Measurements from ENCODE around the gene TRRAP.

Gene TRRAP

DNA sequence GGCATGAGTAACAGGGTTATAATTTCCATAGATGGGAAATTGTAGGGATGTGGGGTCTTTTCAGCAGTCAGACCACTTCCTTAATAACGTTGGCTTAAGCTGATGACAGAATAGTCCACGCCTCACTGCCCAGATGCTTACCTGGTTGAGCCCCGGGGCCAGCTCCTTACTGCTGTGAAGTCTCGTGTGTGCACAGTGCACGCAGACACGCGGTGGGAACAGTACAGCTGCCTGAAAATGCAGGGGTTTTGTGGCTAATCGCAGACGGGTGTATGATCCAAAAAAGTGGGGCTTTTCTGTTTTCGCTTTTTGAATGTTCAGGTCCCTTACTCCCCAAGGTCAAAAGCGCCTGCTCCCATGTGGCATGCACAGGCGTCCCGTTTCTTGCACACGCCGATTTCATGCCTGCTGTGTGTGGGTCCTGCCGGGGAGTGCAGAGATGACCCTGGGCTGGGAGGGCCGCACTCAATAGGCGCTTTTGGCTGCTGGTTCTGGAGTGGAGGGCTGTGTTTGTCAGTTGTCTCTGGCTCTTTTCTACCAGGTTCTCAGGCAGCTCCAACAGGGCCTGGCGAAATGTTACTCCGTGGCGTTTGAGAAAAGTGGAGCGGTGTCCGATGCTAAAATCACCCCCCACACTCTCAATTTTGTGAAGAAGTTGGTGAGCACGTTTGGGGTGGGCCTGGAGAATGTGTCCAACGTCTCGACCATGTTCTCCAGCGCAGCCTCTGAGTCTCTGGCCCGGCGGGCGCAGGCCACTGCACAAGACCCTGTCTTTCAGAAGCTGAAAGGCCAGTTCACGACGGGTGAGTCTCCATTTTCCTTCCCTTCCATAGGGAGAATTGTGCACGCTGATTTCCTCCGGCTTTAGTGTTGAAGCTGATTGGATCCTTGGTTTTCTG lies 116.0 kb downstream of the TRRAP start:
- no peak for DNase-seq

DNA sequence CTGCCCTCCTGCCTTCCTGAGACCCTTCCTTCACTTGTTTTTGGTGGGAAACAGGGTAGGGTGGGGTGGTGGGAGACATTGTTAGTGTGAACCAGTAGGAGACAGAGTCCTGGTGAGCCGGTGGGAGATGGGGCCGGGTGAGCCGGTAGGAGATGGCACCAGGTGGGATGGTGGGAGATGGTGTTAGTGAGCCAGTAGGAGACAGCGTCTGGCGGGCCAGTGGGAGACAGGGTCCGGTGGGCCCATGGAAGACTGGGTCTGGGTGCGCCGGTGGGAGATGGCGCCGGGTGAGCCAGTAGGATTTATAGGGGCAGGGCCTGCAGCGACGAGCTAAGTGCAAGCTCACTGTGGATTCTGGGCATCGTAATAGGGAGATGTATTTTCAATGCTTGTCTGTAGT lies 116.8 kb downstream of the TRRAP start:
- DNase-seq, result no peak

DNA sequence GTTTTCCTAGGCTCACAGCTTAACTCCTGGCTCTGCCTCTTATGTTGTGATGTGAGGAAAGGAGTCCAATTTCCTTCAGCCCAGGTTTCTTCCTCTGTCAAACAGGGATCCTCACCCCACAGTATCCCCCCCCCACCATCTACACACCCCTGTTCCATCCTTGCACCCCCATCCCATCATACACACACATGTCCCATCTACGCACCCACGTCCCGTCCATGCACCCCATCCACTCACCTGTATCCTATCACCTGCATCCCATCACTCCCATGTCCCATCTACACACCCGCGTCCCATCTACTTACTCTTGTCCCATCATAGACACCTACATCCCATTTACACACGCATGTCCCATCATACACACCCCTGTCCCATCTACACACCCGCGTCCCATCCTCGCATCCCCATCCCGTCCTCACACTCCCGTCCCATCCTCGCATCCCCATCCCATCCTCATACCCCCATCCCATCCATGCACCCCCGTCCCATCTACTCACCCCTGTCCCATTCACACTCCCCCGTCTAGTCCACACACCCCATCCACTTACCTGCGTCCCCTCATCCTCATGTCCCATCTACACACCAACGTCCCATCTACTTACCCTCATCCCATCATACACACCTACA lies 117.3 kb downstream of the TRRAP start:
- no peak for DNase-seq

DNA sequence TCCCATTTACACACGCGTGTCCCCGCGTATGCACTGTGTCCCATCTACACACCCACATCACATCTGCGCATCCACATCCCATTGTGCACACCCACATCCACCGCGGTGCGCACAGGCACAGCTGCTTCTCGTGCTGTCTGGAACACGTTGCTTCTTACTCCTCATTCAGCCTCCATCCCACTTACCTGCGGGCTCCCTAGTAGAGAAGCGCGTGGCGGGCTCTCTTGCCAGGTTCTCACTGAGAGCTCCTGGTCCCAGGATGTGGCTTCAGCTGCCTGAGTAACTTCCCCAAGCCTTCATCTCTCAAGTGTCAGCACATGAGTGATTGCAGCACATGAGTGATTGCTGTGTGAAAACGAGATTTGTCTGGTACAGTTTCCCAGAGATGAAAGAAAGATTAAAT lies 117.8 kb downstream of the TRRAP start:
- DNase-seq, result no peak

DNA sequence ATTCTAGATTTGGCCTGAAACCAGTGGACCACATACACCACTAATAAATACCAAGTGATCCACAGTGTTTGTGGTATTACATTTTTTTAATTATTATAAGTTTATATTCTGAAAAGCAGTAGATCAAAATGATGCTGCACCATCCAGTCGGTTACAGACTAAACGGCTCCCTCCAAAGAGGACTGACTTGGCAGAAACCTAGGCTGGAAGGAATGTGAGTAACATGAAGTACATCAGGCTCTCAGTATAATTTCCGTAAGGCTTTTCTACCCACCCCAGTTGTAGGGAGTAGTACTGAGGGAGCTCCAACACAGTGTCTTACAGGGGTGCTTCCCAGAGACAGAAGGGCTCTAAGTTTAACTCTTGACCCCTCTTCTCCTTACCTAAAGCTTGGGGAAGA lies 119.5 kb downstream of the TRRAP start:
- DNase-seq, result no peak

DNA sequence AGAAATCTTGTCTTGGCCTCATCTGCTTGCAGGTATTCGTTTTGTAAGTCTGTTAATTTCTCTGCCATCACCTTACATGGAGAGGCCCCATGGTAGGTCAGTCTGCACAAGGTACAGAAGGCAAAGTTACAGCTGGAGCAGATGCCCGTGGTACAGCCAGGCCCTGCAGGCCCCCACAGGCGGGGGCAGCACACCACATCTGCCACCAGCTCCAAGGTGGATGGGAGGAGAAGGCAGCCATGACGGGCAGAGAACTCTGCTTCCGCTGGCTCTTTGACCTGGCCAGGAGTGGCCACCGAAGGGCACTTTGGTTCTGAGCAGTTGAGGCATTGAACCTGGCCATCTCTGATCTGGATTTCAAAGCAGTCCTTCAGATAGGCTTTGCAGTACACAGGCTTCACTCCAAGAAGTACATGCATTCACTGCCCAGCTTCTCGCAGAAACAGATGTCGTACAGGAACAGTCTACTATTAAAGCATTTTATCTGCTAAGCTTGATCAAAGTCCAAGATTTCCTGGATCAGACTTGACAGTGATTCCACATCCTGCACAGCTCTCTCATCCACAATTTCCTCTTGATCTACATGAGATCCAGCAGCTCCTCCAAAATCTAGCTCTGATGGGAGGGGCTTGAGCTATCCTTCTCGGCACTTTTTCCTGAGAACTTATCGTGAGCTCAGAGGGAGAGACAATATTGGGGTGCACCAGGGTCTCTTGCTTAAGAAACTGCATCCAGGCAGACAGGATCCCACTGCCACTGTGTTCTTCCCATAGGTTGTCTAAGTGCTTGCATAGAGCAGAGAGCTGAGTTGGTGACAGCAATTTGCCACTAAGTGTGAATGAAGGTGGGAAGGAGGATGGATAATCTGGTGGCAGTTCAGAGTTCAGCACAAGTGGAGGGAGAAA lies 120.7 kb downstream of the TRRAP start:
- no peak for DNase-seq

DNA sequence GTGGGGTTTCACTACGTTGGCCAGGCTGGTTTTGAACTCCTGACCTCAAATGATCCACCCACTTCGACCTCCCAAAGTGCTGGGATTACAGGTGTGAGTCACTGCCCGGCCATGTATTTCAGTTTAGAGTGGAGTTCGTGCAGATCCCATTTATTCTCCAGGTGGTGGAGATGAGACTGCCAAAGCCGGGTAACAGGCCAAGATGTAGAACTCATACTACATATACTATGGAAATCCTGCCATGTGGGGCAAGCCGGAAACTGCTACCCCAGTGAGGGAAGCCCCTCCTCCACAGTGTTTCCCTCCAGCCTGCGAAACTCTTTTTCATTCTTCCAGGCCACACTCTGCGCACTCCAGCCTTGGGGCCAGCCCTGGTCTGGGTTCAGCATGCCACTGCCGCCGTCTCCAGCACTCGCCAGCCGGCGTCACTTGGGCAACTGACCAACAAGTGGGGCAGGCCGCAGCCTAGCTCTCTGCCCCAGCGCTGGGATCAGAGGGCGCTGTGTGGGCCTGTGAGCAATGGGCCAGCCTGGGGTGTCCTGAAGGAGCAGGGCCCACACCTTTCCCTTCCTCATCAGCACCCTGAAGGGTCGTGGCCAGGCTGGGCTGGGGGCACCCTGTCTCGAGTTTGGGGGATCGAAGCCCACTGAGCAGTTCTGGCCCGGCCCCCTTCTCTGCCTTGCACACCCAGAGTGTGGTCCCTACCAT lies 122.0 kb downstream of the TRRAP start:
- no peak for DNase-seq

DNA sequence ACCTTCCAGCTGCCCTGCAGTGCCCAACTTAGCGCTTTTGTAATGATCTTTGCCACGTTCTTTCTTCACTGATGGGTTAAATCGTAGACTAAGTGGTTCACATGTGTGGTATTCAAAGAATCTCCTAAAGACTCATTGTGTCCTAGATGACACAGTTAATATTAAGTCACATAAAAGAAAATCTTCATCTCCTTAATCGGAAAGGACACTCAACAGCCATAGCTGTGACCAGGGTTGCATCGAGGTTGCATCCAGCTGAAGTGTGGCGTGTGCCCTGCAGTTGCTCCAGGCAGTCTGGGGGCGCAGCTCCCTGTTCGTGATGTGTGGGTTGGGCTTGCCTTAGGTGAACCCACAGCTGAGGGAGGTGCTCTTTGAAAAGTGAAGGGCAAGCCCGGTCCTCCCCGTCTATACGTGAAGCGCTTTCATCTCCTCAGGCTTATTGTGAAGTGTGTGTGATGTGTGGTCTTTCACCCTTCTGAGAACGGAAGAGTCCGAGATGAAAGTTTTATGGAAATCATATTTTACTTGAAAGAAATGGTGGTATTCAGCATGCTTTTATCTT lies 122.7 kb downstream of the TRRAP start:
- no peak for DNase-seq

DNA sequence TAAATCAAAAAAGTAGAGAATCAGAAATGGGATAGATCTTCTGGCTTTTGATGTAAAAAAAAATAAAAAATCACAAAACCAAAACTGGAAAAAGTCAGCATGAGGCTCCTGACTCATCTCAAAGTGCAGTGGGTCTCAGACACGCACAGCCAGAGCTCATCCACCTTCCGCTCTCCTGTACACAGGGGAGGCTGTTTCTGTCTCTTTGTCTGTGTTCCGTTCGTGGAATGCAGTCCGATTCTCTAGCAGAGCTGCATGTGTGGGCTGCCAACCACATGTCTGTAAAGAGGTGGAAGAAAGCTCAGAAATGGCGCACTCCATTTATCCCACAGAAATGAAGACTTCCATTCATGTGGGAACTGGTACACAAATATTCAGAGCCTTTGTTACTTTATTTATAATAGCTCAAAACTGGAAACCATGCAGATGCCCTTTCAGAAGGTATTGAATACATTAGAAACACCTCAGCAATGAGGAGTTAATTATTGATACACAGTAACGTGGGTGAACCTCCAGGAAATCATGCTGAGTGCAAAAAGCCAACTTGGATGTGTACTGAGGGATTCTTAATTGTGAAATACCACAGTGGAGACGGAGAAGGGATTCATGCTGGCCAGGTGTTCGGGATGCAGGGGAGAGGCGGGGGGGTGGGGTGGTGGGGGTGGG lies 123.3 kb downstream of the TRRAP start:
- no peak for DNase-seq

DNA sequence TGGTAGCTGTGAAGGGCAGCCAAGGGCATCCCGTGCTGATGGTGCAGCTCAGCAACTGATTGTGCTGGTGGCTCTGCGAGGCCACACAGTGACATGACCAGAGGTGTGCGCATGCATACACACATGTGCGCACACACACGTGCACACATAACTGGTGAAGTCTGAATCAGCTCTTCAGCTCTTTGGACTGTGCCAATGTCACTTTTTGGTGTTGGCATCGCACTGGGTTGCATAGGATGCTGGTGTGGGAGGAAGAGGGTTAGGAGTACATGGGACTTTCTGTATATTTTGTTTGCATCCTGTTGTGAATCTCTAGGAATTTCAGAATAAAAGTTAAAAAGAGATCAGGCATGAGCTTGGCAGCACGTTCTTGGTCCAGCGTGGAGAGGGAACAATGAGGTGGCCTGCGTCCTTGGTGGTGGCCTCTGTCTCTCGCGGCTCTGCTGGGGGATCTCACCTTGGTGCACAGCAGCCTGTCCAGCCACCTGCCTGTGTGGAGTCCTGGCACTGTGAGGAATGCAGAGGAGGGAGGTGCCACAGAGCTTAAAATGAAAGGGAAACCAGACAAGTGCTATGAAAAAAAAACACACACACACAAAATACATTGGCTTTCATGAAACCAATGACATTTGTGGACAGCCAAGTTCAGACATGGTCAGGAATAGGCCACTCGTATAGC lies 124.0 kb downstream of the TRRAP start:
- no peak for DNase-seq

DNA sequence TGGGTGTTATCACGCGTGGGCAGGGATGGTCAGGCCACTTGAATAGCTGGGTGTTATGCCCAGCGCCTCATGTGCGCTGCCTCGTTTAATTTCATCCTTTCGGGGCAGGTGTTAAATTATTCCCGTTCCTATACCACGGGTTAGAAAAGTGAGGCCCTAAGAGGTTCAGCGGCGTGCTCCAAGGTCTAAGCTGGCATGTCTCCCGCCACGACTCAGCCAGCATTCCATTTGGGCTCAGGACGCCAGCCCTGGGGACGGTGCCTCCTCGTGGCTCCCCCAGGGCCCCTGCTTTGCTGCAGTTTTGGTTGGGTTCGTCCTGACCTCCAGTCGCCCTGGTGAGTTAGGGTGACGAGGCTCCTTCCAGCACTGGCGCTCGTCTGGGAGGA lies 124.5 kb downstream of the TRRAP start:
- DNase-seq, result no peak

DNA sequence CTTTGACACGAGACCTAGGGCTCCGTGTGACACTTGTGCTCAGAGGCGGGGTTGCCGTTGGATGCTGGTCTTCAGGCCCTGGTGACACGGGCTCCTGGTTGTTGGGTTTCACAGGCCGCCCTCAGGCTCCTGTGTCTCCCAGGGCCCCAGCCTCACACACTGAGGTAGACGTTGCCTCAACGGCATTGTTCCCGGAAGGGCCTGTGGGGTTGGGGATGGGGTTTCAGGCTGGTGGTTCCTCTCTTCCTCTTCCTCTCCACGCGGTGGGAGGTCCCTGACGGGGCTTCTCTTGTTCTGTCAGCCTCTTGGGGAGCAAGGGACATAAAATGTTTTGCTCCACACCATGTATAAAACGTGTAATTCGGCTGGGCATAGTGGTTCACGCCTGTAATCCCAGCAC lies 125.1 kb downstream of the TRRAP start:
- DNase-seq, result no peak

DNA sequence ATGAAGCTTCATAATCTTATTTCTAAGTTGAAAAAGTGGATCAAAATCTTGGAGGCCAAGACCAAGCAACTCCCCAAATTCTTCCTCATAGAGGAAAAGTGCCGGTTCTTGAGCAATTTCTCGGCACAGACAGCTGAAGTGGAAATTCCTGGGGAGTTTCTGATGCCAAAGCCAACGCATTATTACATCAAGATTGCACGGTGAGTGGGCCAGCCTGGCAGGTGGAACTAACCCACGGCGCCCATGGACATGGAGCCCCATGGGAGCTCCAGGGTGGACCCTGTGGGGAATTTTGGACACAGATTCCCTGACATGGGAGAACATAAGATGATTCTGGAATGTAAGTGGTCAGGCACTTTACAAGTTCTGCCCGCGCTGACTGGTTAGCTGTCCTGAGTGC lies 125.9 kb downstream of the TRRAP start:
- DNase-seq, result no peak

DNA sequence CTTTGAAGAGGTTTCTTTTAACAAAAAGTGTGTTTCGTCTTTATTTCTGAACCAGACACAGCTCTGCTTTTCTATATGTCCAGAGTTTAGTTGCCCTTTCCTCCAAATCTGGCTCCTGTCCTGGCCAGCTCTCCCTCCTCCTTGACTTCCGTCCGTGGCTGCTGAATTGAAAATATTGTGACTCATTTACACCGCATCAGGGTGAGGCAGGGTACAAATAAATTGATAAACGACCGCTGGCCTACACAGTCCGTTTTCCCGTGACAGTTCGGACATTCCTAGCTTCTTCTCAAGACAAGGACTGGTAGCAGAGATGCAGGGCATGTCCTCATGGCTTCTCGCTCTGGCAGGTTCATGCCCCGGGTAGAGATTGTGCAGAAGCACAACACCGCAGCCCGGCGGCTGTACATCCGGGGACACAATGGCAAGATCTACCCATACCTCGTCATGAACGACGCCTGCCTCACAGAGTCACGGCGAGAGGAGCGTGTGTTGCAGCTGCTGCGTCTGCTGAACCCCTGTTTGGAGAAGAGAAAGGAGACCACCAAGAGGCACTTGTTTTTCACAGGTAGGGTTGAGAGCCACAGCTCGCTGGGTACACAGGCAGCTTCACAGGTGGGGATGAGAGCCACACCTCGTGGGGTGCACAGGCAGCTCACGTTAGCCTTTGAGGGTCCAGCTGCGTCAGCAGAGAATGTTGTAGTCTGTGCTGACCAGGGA lies 126.6 kb downstream of the TRRAP start:
- no peak for DNase-seq

DNA sequence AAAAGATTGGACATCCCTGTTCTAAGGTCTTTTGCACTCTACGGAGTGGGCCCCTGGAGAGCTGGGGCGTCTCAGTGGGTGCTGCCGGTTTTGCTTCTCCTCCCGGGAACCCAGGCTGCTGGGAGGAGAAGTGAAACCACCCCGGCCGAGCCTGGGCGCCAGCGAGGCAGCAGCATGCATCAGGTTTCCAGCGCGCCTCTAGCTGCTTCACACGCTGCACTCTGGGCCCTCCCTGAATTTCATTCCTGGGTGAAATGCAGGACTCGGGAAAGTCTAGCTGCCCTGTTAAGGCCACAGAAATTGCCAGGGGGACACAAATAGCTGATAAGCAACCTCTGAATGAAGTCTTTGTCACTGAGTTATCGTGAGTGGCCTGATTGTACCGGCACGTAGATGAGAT lies 127.4 kb downstream of the TRRAP start:
- no peak for DNase-seq

DNA sequence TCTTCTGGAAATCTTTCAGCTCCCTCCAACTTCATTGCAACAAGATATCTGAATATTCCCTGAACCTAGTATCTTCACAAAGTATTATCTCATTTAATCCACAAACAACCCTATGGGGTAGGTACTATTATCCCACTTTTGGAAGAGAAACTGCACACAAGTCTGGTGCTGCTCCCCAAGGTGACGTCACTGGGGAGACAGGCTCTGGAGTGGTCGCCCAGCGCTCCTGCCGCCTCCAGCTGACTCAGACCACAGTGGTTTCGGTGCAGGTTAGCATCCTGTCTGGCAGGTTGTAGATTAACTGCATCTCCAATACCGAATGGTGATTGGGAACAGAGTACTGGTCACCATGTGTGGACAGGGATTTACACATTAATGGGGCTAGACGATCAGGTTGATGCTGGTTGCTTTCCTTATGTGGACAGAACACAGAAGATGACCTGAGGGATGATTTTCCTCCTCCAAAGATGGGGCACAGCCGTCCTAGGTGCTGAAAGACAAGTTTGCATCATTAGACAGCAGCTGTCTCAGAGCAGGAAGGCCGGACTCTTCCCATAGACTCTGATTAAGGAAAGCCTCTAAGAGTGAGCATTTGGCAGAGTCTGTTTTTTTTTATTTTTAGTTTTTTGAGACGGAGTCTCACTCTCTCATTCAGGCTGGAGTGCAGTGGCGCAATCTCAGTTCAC lies 128.6 kb downstream of the TRRAP start:
- DNase-seq, result no peak

DNA sequence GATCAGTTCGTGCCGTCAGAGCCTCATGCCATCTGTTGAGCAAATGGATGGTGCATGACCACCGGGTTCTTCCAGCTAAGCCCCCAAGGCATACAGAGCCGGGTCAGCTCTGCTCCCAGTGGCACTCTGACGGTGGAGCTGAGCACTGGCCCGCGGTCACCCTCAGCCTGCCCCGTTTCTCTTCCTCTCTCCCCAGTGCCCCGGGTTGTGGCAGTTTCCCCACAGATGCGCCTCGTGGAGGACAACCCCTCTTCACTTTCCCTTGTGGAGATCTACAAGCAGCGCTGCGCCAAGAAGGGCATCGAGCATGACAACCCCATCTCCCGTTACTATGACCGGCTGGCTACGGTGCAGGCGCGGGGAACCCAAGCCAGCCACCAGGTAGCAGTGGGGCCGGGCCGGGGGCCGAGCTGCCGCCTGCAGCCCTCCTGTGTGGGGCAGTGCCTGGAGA lies 129.9 kb downstream of the TRRAP start:
- DNase-seq, result no peak

DNA sequence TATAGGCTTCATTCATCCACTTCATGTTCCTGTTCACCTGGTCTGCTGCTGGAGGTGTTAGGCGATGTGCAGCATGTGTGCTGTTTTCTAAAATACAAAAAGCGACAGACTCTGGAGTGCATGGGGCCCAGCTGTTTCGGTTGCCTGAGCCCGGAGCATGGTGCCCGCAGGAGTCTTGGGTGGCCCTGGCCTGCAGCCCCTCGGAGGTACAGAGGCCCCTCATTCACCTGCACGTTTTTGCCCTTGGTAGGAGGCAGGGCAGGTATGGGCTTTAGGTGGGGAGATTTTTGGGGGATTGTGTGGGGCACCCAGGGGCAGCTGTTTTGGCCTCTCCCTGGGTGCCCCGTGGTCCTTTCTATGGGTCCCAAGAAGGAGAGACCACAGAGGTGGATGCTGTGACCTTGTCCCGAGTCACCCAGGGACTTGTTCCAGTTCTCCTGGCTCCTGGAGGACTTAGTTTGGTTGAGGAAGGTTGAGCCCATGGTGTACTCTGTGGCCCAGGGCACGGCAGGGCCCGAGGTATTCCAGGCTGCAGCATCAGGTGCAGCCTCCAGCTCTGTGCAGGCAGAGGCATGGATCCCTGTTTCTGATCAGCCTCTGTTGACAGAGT lies 130.7 kb downstream of the TRRAP start:
- DNase-seq, result no peak

DNA sequence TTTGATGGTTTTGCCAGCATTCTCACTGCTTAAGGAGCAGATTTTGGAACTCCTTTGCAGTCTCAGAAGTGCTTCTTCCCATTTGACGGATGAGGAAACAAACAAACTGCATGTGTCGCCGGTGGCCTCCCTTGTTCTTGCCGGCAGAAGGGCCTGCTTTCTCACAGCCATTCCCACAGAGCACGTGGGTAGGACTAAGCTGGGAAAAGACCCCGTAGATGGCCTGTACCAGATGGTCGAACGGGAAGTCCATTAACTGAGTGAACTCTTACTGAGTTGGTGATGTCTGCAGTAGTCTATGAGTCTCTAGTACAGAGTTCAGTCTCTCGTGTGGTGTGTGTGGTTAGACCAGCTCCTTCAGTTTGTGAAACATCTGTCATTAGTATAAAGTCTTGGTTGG lies 131.9 kb downstream of the TRRAP start:
- DNase-seq, result no peak

DNA sequence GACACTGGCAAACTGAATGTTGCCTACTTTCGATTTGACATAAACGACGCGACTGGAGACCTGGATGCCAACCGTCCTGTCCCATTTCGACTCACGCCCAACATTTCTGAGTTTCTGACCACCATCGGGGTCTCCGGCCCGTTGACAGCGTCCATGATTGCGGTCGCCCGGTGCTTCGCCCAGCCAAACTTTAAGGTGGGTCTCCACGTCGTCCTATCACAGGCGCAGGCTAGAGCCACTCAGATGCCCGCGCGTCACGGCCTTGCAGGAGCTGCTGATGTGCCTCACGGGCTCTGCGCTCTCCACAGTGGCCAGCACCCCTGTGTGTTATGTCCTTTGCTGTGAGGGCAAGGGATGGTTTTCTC lies 133.0 kb downstream of the TRRAP start:
- DNase-seq, result no peak

All from NCI-H526 treated with DMSO at 0.1 percent for 48 hours (cell line).